Measurements from ENCODE around the gene ZNF710. TPM values are rescaled to one million over a fixed set of nuclear protein-coding genes. Genes with fewer than 3 reads are reported as not detected.

ZNF710 gene
- total RNA-seq, 1 donor from 2014 or later = 26.8 TPM

- no peak for DNase-seq (ENCODE audit: low read depth)
- Histone ChIP-seq H3K27me3 (ENCODE audit: control insufficient read depth, insufficient read depth, low read length) (no peaks in the 10 kb centered on the region), H3K4me3 (ENCODE audit: low read depth, low read length) (no peak overlapping the region), H3K36me3 (ENCODE audit: control insufficient read depth, insufficient read depth, low read length) (peaks cover 1% of the 10 kb centered on the region)
- TF ChIP-seq CTCF (IDR thresholded peaks at IDR 0.05; ENCODE audit: insufficient read depth, low read length, poor library complexity, severe bottlenecking) = no peak
These were observed 48.8 kb downstream of the ZNF710 start for GRCh38 chr15:90049666-90050604.

- Histone ChIP-seq H3K36me3 (ENCODE audit: control insufficient read depth, insufficient read depth, low read length) (peaks cover 1% of the 10 kb centered on the region), H3K27me3 (ENCODE audit: control insufficient read depth, insufficient read depth, low read length) (no peaks in the 10 kb centered on the region), H3K4me3 (ENCODE audit: low read depth, low read length) (no peak overlapping the region)
- no peak for TF ChIP-seq CTCF (IDR thresholded peaks at IDR 0.05; ENCODE audit: insufficient read depth, low read length, poor library complexity, severe bottlenecking)
- DNase-seq (ENCODE audit: low read depth) = no peak
These were observed 50.8 kb downstream of the ZNF710 start for GRCh38 chr15:90051874-90052273.

- DNase-seq (ENCODE audit: low read depth) = no peak
- peaks cover 1% of the 10 kb centered on the region for H3K36me3 ChIP-seq (ENCODE audit: control insufficient read depth, insufficient read depth, low read length)
- H3K4me3 ChIP-seq (ENCODE audit: low read depth, low read length) = no peak overlapping the region
- no peaks in the 10 kb centered on the region for H3K27me3 ChIP-seq (ENCODE audit: control insufficient read depth, insufficient read depth, low read length)
- TF ChIP-seq CTCF (IDR thresholded peaks at IDR 0.05; ENCODE audit: insufficient read depth, low read length, poor library complexity, severe bottlenecking) = no peak
These were observed 52.8 kb downstream of the ZNF710 start for GRCh38 chr15:90053685-90054466.

- H3K27me3 ChIP-seq (ENCODE audit: control insufficient read depth, insufficient read depth, low read length) = no peaks in the 10 kb centered on the region
- no peak for TF ChIP-seq CTCF (IDR thresholded peaks at IDR 0.05; ENCODE audit: insufficient read depth, low read length, poor library complexity, severe bottlenecking)
These were observed 53.5 kb downstream of the ZNF710 start for GRCh38 chr15:90054618-90055097.

GRCh38 chr15:90055182-90055581 lies 54.1 kb downstream of the ZNF710 start:
- no peak overlapping the region for H3K4me3 ChIP-seq (ENCODE audit: low read depth, low read length)
- no peaks in the 10 kb centered on the region for H3K27me3 ChIP-seq (ENCODE audit: control insufficient read depth, insufficient read depth, low read length)
- TF ChIP-seq CTCF (IDR thresholded peaks at IDR 0.05; ENCODE audit: insufficient read depth, low read length, poor library complexity, severe bottlenecking) = no peak
- DNase-seq (ENCODE audit: low read depth) = no peak
- H3K36me3 ChIP-seq (ENCODE audit: control insufficient read depth, insufficient read depth, low read length) = peaks cover 1% of the 10 kb centered on the region

More at GRCh38 chr15:90054618-90055097, 53.5 kb downstream of the ZNF710 start:
- DNase-seq (ENCODE audit: low read depth) = no peak
- Histone ChIP-seq H3K36me3 (ENCODE audit: control insufficient read depth, insufficient read depth, low read length) (peaks cover 1% of the 10 kb centered on the region), H3K4me3 (ENCODE audit: low read depth, low read length) (no peak overlapping the region)
